CD4-positive, alpha-beta T cell treated with Interleukin-15 for 1 hour (primary cell): ENCODE data around the gene MARCHF9.

ENCODE experiments used
- DNase-seq: peaks from one replicate; pipeline ENCODE4 v3.0.0-alpha.2; 2020

Gene MARCHF9

DNA sequence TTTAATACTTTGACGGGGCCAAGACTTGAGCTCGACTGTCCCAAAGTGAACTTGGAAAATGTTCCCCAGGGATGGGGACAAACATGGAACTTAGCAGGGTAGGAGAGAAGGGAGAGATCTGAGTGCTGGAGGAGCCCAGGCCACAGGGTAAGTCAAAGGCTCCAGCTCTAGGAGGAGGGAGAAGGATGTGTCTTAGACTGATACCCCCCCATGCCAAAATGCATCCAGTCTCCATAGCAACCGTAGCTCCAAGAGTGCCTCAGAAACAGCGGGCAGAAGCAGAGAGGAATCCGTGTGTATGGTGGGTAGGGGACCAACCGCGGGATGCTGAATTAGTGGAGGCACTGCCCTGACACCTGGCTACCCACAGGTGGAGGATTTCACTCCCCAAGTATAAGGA, 15.5 kb upstream of the MARCHF9 start:
- DNase-seq, result no peak

DNA sequence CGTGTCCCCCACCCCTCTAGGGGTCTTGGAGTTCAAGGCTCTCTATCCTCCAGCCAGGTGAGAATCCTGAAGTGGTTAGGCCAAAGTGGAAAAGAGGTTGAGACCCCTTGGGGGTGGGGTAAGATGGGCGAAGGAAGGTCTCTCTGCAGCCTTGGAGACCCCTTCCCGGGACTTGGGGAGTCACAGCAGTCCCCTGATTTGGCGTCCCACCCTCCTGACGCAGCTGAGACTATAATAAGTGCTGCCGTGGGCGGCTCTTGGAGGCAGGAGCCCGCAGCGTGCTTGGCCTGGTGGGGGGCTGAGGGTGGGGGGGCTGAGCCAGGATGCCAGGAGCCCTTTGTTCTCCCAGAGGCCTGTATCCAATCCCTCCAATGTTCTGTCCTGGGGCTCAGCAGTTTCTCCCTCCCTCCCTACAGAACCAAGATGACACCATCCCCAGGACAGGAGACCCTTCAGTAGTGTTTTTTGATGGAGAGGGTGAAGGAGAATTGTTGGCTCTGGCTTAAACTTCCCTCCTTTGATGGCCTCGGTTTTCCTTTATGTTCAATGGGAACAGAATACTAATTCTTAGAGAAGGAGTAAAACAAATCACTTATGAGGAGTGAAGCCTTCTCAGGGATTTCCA, 14.9 kb upstream of the MARCHF9 start:
- no peak for DNase-seq

DNA sequence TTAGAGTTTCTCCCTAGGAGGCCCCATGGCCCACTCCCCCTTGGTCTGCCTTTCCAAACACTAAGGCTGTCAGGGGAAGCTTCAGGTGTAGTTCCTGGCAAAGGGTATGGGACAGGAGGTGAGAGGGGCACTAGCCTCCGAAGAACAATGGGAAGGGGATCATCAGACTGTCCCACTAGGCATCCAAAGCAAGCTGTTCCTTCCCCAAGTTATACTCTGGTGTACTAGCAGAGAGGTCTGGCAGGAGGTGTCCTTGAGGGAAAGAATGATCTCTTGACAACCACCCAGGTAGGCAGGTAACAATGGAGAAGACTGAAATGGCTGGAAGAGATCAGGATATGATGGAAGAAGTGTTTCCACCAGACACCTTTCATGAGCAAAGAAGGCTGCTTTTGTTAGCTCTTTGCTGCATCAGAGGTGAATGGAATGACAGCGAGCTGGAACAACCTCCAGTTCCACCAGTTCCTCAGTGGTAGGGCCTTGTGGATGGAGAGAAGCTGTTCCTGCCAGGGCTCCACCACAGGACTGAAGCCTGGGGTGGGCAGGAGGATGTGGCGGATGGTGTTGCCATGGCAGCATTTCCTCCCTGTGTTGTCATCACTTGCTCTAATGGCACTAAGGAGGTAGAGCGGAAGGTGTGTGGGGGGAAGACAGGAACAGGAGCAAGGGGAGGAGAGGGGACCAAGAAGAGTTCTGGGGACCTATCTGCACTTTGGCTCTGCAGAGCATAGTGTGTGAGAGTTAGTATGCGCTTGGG, 14.1 kb upstream of the MARCHF9 start:
- peak; percentile 88 for DNase-seq

DNA sequence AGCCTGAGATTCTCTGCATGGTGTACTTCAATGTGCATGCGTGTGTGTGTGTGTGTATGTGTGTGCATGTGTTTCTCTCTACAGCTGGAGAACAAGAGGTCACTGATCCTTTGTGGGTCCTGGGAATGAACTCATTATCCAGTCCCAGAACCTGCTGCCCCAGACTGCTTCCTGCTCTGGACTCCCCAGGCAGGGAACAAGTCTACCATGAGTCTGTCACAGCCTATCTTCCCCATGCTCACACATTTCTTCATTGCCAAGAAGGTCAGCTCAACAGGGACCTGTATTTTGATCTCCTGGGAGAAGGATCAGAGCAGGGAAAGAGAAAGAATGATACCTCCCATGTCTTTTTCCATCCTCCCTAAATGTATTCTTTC, 13.5 kb upstream of the MARCHF9 start:
- no peak for DNase-seq

DNA sequence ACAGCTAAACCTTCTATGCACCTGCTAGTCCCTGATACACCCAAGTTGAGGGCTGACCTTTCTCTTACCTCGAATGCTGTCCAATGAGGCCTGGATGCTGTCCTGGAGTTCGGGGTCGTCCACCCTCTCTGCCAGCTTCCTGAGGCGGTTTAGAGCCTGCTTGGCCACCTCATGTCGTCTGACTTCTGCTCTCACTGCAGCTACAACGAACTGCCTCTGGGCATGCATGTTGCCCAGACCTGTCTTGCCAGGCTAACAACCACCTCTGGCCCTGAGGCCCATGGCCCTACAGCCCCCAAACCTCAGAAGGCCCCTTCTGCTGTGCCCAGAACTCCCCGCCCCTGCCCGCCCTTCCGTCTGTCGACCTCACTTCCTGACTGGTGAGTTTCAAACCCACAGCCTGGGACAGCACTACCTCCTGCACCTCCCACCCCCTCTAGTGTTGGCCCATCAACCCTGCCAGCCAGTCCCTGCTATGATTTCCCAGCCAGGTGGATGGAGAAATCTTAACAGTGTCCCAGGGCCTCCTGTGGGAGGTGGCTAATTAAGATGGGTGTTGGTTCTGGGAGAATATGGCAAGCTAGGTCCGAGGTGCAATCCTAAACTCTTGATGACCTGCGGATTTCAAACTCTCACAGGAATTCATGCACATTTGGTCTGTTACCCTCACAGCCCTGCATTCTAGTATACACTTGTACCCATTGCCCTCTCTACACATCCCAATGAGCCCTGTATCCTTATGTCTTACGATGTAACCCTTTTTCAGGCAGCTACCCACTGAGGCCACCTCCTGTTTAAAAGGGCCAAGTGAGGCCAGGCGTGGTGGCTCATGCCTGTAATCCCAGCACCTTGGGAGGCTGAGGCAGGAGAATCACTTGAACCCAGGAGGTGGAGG, 12.8 kb upstream of the MARCHF9 start:
- peak; percentile 88 for DNase-seq

DNA sequence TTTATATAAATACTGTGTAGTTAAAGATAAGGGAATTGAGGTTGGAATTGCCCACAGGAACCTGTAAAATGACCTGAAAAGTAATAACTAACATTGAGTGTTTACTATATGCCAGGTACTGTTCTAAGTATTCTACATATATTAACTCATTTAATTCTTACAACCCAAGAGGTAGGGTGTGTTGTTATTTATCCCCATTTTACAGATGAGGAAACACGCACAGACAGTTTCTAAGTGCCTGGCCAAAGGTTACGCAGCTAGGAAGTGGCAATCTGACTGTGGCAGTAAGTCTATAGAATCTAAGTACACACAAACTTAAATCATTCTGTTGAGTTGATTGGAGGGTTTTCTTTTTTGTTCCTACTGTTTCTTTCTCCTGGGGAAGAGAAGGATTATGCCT, 11.1 kb upstream of the MARCHF9 start:
- no peak for DNase-seq

DNA sequence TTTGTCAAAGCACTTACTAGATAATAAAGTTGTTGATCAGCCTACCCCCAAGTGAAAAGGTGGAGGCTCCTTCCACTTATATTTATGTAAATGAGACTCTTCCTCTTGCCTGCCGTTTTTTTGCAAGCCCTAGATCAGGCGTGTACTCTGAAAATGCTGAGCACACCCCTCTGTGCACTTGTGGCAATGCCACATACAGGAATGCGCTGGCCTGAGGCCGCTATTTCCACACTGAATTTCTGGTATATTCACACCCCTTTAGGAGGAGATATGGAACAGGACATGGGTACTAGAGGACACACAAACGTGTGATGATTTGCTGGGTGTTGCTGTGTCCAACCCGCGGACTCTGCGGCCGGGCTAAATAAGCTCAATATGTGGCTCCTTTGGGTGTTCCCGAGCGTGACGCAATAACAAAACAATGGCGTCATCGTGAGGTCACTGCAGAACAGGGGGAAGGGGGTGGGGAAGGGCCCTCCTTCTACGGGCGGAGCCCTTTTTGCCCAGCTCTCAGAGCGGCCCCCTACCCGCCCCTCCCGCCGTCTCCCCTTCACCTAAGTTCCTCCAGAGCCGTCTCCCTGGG, 10.6 kb upstream of the MARCHF9 start:
- peak; percentile 87 for DNase-seq

DNA sequence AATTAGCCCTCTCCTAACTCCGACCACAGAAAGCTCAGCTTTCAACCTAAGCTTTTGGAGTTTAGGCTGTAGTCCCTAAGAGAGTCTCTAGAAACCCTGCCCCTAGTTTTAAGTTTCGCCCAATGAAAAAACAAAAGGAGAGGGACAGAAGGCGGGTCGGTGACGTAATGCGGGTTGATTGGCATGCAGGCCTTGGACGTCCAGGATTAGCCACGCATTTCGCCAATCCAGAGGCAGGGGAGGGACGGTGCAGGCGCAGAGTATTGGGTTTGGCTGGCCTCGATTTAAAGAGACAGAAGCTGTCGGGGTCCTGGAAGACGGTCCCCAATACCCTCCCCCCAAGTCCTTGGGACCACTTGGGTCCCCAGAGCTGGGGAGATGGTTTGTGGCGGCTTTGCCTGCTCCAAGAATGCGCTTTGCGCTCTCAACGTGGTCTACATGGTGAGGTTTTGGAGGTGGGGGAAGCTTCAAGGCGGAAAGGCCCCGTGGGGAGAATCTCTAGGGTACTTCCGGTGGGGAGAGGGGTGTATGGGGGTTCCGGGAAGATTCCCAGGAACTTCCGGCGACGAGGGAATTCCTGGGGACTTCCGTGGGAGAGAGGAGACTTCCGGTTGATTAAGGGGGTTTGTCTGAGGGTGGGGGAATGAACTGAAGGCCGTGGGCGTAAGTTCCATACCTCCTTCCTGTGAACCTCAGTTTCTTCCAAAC, 10.0 kb upstream of the MARCHF9 start, which contains the start of gene TSPAN31:
TSPAN31 (plus strand) TSS at position 263 of the 708 bp plus-strand sequence; CDS start at position 379, 116 bp downstream.
- peak; percentile 97 for DNase-seq

DNA sequence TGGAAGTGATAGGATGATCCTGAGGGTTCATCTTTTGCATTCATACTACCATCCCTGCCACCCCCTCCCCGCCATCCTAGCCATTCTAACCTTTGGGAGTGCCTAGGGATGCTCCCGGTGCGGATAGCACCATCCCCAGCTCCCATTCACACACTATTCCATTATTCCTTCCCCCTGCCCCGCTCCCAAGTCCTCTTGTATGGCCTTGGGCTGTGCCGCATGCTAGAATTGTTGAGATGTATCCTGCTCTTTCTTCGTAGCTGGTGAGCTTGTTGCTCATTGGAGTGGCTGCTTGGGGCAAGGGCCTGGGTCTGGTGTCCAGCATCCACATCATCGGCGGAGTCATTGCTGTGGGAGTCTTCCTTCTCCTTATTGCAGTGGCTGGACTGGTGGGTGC, 9.4 kb upstream of the MARCHF9 start:
- DNase-seq, result no peak

DNA sequence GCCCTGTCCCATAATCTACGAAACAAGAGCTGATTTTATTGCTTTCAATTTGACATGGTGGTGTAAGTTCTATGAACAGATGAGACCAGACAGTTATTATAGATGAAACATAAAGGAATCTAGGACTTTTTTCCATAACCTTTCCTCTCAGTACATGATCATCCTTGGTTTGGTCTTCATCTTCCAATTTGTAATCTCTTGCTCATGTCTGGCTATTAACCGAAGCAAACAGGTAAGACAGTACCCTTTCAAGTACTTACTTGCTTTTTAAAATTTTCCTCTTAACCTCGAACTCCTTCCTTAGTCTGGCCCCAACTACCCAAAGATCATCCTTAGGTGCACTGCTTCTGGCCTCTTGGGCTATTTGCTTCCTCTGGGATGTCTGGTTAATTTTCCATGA, 8.9 kb upstream of the MARCHF9 start:
- DNase-seq, result no peak

DNA sequence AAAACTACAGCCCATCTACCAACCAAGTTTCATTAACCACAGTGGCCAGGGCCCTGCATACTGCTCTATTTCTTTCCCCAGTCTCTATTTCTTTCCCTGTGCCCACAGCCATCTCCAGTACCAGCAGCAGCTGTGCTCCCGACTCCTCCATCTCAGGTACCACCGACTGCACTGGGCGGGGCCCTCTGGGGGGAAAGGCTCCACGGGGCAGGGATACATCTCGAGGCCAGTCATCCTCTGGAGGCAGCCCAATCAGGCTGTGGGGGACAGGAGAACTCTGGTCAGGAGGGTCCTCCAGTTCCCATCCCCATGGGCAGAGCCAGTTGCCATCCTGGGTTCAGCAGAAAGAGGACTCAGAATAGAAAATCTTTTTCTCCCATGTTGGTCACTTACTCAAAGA, 5.8 kb upstream of the MARCHF9 start:
- DNase-seq, result no peak

DNA sequence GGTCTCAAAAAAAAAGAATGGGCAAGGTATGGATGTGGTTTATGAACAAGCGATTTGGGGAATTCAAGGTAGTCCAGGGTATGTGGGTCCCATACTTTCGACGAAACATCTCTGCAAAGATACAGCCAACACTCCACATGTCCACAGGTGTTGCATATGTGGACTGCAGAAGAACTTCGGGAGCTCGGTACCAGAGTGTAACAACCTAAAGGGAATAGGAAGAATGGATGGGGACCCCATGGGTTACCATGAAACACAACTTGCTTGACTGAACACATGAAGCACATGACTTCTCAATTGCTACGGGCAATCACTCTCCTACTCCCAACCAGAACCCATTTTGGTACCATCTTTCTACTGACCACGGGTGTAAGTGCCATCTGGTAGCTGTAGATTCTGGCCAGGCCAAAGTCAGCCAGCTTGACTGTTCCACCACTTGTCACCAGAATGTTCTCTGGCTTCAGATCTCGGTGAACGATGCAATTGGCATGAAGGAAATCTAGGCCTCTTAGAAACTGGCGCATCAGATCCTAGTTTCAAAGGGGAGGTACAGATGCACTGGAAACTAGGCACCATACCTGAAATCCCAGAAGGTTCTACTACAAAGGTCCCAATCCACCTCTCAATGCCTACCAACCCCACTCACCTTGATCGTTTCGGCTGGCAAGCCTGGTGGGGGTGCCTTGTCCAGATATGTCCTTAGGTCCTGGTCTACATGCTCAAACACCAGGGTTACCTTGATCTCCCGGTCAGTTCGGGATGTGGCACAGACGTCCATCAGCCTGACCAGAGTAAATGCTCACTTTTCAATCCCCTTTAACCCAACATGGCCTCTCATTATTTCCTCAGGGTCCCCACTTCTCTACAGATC, 4.1 kb upstream of the MARCHF9 start:
- DNase-seq, result no peak

DNA sequence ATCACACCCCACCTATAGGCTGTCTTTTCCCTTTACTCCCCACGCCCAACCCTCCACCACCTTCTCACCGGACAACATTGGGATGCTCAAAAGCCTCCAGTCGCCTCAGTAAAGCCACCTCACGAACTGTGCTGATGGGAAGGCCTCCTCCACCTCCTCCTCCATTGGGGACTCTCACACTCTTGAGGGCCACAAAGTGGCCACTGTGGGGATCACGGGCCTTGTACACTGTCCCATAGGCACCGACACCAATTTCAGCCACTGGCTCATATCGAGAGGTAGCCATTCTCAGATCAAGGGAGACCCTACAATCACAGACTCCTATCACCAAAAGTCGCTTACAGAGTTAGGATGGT, 3.5 kb upstream of the MARCHF9 start:
- DNase-seq, result no peak

DNA sequence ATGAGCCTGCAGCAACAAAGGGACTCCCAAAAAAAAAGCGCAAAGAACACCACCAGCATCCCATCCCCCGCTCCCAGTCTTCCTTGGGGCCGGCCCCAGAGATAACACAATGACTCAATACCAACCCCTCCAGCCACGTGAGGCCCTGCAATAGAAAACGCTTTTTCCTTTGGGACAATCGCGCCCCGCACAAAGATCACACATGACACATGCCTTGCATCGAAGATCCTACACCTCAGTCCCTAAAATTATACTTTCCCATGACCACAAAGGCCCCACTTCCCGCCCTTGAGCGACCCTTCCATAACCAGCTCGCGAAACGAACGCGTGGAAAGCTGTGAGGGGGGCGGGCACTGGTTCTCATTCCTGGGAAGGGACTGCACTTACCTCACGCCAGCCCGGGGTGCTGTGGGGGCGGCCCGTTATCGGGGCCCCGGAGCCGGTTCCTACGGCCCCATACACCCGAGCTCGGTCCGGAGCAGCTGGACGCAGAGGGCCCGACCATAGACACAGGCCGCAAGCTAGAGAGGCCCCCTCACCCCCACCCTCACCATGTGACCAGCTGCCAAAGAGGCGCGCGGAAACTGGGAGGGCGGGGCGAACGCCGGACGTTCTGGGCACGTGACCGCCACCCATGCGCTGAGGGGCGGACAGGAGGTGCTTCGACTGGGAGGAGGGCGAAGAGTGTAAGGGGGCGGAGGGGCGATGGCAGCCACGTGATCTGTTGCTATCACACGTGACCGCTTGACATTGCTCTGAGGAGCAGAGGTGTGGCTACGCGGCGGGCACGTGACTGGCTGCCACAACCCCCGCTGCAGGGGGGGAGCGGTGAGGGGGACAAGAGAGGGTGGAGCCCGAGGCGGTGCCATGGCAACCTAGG, 2.9 kb upstream of the MARCHF9 start, which contains the start of gene CDK4:
CDK4 (minus strand) TSS at position 523 of the 880 bp plus-strand sequence. CDS start 593 bp downstream, outside the sequence.
- DNase-seq, result peak; percentile 100

DNA sequence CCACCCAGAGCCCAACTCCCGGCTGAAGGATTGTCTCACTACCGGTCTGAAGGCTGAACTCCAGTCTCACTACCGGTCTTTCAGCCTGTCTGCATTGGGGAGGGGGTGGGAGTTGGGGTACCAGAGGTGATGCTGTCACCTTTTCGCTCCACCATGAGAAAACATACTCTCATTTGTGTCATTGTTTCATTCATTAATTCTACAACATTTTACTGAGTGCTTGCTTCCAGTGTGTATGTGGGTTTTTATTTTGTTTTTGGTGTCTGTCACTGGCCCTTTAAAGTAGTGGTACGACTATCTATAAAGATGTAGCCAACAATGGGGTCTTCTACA, 2.3 kb upstream of the MARCHF9 start:
- DNase-seq, result no peak

DNA sequence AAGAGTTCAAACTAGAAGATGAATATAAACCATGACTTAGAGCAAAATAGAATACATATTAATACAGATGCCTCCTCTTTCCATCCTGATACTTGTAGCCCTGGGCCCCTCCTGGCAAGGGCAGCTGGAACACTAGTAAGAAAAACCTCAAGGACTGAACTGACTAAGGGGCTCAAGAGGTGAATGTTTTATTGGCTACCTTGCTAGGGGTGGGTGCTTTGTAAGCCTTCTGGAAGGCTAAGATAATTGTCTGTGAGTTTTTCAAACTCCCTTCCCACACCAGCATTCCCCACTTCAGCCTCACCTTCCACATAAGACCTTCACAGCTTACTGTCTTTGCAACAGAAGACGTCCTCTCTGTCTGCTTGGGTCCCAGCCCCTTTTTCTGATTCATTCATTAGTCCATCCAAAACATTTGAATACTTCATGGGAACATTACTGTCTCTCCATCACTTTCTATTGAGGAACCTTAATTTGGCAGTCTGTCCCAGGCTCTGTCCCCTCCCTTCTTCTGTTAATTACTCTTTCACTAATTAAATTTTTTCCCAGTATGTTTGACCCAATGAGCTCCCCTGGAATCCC, 1.1 kb upstream of the MARCHF9 start:
- no peak for DNase-seq

DNA sequence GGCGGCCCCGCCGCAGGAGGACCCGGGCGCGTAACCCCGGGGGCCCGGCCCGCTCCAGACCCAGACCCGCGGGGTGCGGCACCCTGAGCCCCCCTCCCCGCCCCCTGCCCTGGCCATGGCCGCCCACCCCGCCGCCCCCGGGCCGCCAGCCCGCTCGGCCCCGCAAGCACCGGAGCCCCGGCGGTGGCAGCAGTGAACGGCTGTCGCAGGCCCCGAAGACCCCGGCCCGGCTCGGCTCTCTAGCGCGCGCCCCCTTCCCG, 221 bp downstream of the MARCHF9 start:
- no peak for DNase-seq

DNA sequence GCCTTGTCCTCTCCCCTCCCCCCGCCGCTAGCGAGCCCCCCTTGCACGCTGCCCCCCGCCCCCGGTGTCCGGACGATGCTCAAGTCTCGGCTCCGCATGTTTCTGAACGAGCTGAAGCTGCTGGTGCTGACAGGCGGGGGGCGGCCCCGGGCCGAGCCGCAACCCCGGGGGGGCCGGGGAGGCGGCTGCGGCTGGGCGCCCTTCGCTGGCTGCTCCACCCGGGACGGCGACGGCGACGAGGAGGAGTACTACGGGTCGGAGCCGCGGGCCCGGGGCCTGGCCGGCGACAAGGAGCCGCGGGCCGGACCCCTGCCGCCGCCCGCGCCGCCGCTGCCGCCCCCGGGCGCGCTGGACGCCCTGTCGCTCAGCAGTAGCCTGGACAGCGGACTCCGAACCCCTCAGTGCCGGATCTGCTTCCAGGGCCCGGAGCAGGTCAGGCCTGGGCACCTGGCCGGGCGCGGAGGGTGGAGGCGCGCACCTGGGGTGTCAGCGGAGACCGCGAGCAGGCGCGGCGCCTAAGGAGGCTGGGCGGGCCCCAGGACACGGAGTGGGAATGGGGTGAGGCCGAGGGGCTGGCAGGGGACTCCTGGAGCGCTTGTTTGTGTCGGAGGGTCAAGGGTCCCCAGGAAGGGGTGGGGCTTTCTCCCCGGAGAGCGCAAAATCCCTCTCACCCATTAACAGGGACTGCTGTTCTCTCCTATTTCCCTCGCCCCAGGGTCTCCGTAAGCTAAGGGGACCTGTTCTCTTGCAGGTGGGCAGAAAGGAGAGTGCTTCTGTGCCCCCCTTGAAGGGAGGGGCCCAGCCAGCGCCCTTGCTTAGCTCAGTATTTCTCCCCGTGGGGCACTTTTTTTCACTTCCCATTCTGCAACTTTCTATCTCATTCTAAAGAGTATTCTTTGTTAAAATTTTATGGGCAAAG, 810 bp downstream of the MARCHF9 start:
- DNase-seq, result peak; percentile 41
